ENCODE data around the gene CCDC34.

CCDC34 gene

GRCh38 chr11:27362749-27363575 is at the start of gene CCDC34:
CCDC34 (minus strand) TSS chr11:27363215; CDS start chr11:27363194, 21 bp downstream.
- peak; percentile 14 to 86 (median 69) for DNase-seq

- DNase-seq, result no peak
Observed at GRCh38 chr11:27412192-27412691, 49.2 kb upstream of the CCDC34 start.

GRCh38 chr11:27411328-27411727 is 48.3 kb upstream of the CCDC34 start:
- no peak for DNase-seq

- no peak for DNase-seq
Observed at GRCh38 chr11:27410272-27410671, 47.3 kb upstream of the CCDC34 start.

- DNase-seq, result no peak
Observed at GRCh38 chr11:27409742-27410141, 46.7 kb upstream of the CCDC34 start.

GRCh38 chr11:27409049-27409448 is 46.0 kb upstream of the CCDC34 start:
- DNase-seq, result no peak

GRCh38 chr11:27408246-27408800 is 45.3 kb upstream of the CCDC34 start:
- no peak for DNase-seq

- no peak for DNase-seq
Observed at GRCh38 chr11:27406498-27407354, 43.7 kb upstream of the CCDC34 start.

- peak in 3 of 51 donors; percentile 5 to 12 (median 8) for DNase-seq
Observed at GRCh38 chr11:27405134-27405533, 42.1 kb upstream of the CCDC34 start.

- no peak for DNase-seq
Observed at GRCh38 chr11:27404427-27404826, 41.4 kb upstream of the CCDC34 start.

- no peak for DNase-seq
Observed at GRCh38 chr11:27403195-27403594, 40.2 kb upstream of the CCDC34 start.

GRCh38 chr11:27402450-27402849 is 39.4 kb upstream of the CCDC34 start:
- DNase-seq, result no peak

GRCh38 chr11:27401833-27402316 is 38.9 kb upstream of the CCDC34 start:
- no peak for DNase-seq

- no peak for DNase-seq
Observed at GRCh38 chr11:27401280-27401832, 38.3 kb upstream of the CCDC34 start.

GRCh38 chr11:27398400-27398770 is 35.4 kb upstream of the CCDC34 start:
- no peak for DNase-seq

GRCh38 chr11:27397624-27398399 is 34.8 kb upstream of the CCDC34 start:
- no peak for DNase-seq

- DNase-seq, result no peak
Observed at GRCh38 chr11:27396259-27396839, 33.3 kb upstream of the CCDC34 start.

GRCh38 chr11:27395556-27396258 is 32.7 kb upstream of the CCDC34 start:
- no peak for DNase-seq

GRCh38 chr11:27394781-27395228 is 31.8 kb upstream of the CCDC34 start:
- no peak for DNase-seq

Measured in hypothalamus (tissue), 51 donors.